Measurements from ENCODE around the gene ATG2A. TPM values are rescaled to one million over a fixed set of nuclear protein-coding genes. Genes with fewer than 3 reads are reported as not detected.

The ATG2A gene
- total RNA-seq, 1 donor, result 25.7 TPM

DNA sequence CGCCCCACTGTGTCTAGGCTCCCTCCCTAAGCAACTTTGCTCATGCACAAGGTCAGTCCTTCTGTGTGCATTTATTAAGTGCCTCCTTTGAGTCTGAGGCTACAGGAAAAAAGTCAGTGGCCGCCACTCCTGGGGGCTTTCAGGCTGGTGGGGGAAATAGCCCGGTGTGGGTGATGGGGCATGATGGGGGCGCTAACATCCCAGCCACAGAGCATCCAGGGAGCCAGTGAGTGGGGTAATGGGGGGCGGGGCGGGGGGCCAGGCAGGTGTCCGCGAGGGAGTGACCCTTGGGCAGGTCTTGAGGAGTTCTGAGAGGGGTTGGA lies 28.6 kb downstream of the ATG2A start:
- TF ChIP-seq, protein P1, sequence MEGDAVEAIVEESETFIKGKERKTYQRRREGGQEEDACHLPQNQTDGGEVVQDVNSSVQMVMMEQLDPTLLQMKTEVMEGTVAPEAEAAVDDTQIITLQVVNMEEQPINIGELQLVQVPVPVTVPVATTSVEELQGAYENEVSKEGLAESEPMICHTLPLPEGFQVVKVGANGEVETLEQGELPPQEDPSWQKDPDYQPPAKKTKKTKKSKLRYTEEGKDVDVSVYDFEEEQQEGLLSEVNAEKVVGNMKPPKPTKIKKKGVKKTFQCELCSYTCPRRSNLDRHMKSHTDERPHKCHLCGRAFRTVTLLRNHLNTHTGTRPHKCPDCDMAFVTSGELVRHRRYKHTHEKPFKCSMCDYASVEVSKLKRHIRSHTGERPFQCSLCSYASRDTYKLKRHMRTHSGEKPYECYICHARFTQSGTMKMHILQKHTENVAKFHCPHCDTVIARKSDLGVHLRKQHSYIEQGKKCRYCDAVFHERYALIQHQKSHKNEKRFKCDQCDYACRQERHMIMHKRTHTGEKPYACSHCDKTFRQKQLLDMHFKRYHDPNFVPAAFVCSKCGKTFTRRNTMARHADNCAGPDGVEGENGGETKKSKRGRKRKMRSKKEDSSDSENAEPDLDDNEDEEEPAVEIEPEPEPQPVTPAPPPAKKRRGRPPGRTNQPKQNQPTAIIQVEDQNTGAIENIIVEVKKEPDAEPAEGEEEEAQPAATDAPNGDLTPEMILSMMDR (IDR thresholded peaks at IDR 0.05; ENCODE audit: extremely low read depth, low read depth, low read length), result no peak
- H3K4me2 ChIP-seq (ENCODE audit: insufficient read depth, low read length), result peak overlapping the region; percentile 74
- H4K20me1 ChIP-seq (ENCODE audit: insufficient read depth, low read length), result no peaks in the 10 kb centered on the region
- H3K79me2 ChIP-seq (ENCODE audit: insufficient read depth, low read length), result no peaks in the 10 kb centered on the region
- H2AFZ ChIP-seq (ENCODE audit: low read length), result peak overlapping the region; percentile 92
- H3K36me3 ChIP-seq (ENCODE audit: insufficient read depth, low read length), result no peaks in the 10 kb centered on the region
- DNase-seq (ENCODE audit: insufficient read length, low spot score, missing footprints), result no peak
- H3K4me3 ChIP-seq (ENCODE audit: insufficient read depth, low read length), result no peak overlapping the region
- H3K9me3 ChIP-seq (ENCODE audit: low read depth, low read length), result no peaks in the 10 kb centered on the region
- no peak overlapping the region for H3K27ac ChIP-seq (ENCODE audit: low read depth, low read length)
- H3K27me3 ChIP-seq (ENCODE audit: insufficient read depth, low read length), result no peaks in the 10 kb centered on the region
- H3K4me1 ChIP-seq (ENCODE audit: insufficient read depth, low read length), result peaks cover 10% of the 10 kb centered on the region

DNA sequence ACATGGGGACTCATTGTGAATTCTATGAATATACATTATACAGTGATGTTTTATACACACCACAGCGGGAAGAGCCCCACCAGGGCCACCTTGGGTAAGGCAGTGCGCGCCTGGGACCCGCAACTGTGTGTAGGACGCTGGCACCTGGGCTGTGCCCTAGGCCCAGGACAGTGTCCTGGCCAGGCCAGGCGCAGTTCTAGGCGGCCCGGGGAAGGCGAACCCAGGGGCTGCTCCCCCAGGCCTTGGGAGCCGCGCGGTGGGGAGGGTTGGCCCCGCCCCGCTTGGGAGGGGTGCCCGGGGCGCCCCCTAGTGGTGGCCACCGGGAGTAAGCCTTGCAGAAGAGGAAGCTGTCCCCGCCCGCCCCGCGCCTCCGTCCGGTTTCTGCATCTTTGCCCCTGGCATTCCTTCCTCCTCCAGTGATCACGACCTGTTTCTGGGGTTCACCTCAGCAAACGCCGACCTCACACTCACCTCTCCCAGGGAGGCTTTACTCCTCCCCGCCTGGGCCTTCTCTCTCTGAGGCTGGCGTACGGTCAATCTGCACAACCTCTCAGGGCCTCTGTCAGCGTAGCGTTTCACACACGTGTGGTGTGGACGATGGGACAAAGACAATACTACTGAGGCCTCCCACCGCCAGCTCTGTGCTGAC lies 29.1 kb downstream of the ATG2A start:
- H3K79me2 ChIP-seq (ENCODE audit: insufficient read depth, low read length), result no peaks in the 10 kb centered on the region
- H3K36me3 ChIP-seq (ENCODE audit: insufficient read depth, low read length), result no peaks in the 10 kb centered on the region
- H3K27ac ChIP-seq (ENCODE audit: low read depth, low read length), result no peak overlapping the region
- H3K4me2 ChIP-seq (ENCODE audit: insufficient read depth, low read length), result peak overlapping the region; percentile 74
- peak overlapping the region; percentile 62 for H3K4me3 ChIP-seq (ENCODE audit: insufficient read depth, low read length)
- no peaks in the 10 kb centered on the region for H3K27me3 ChIP-seq (ENCODE audit: insufficient read depth, low read length)
- DNase-seq (ENCODE audit: insufficient read length, low spot score, missing footprints), result peak; percentile 99
- peak overlapping the region; percentile 92 for H2AFZ ChIP-seq (ENCODE audit: low read length)
- H3K9me3 ChIP-seq (ENCODE audit: low read depth, low read length), result no peaks in the 10 kb centered on the region
- no peaks in the 10 kb centered on the region for H4K20me1 ChIP-seq (ENCODE audit: insufficient read depth, low read length)
- TF ChIP-seq, protein P1 (IDR thresholded peaks at IDR 0.05; ENCODE audit: extremely low read depth, low read depth, low read length), result peak; percentile 76
- peaks cover 10% of the 10 kb centered on the region for H3K4me1 ChIP-seq (ENCODE audit: insufficient read depth, low read length)

DNA sequence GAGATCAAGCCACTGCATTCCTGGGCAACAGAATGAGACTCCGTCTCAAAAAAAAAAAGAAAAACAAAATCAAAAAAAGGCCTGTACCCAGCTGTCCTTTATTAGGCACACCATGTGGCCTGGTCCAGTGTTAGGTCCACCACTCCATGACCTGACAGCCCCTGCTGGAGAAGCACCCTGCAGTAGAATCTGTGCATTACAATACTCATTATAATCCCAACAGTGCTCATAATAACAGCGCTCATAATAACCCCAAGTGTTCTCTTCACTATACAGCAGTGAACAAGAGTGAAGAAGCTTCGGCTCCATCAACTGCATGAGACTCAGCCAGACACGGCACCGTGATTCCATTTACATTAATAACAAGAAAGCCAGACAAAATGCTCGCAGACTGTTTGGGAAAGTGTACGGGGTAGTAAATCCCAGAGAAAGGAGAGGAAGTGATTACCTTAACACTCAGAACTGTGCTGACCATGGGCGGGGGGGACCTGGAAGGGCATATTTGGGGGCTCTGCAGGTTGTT lies 29.7 kb downstream of the ATG2A start:
- H3K27ac ChIP-seq (ENCODE audit: low read depth, low read length), result peak overlapping the region; percentile 33
- DNase-seq (ENCODE audit: insufficient read length, low spot score, missing footprints), result no peak
- no peaks in the 10 kb centered on the region for H3K27me3 ChIP-seq (ENCODE audit: insufficient read depth, low read length)
- no peaks in the 10 kb centered on the region for H3K36me3 ChIP-seq (ENCODE audit: insufficient read depth, low read length)
- H2AFZ ChIP-seq (ENCODE audit: low read length), result peak overlapping the region; percentile 88
- H3K4me1 ChIP-seq (ENCODE audit: insufficient read depth, low read length), result peaks cover 10% of the 10 kb centered on the region
- no peak overlapping the region for H3K4me3 ChIP-seq (ENCODE audit: insufficient read depth, low read length)
- H3K79me2 ChIP-seq (ENCODE audit: insufficient read depth, low read length), result no peaks in the 10 kb centered on the region
- TF ChIP-seq, protein P1 (IDR thresholded peaks at IDR 0.05; ENCODE audit: extremely low read depth, low read depth, low read length), result no peak
- no peaks in the 10 kb centered on the region for H3K9me3 ChIP-seq (ENCODE audit: low read depth, low read length)
- no peaks in the 10 kb centered on the region for H4K20me1 ChIP-seq (ENCODE audit: insufficient read depth, low read length)
- peak overlapping the region; percentile 74 for H3K4me2 ChIP-seq (ENCODE audit: insufficient read depth, low read length)

DNA sequence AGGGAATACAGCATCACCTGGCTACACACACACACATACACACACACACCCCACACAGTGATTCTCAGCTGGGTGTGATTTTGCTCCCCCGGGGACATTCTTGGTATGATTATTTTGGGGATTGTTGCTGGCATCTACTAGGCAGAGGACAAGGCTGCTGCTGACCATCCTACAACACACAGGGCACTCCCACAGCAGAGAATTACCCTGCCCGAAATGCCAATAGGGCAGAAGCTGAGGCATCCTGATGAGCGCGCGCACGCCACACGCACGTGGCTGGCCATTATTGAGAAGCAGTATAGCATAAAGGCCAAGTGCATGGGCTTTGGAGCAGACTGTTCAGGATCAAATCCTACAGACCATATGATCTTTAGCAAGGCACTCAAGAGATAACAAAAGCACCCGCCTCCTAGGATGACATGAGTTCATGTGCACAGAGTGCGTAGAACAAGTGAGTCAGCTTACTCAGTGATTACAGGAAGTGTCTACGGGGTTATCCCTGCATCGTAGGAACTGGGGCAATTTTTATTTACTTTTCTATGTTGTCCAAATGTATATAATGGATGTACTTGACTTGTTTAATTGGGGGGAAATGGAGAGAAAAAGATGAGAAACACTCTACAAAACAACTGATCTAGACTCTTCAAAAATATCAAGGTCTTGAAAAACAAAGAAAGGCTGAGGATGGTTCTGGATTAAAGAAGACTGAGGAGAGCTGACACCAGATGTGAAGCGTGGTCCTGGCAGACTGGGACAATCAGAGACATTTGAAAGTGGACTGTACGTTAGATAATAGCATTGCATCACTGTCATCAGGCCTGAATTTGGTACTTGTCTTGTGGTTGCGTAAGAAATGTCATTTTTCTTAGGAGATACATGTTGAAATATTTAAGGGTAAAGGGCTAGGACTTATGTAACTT lies 31.4 kb downstream of the ATG2A start:
- H3K36me3 ChIP-seq (ENCODE audit: insufficient read depth, low read length), result no peaks in the 10 kb centered on the region
- no peak overlapping the region for H2AFZ ChIP-seq (ENCODE audit: low read length)
- no peaks in the 10 kb centered on the region for H3K27me3 ChIP-seq (ENCODE audit: insufficient read depth, low read length)
- H3K27ac ChIP-seq (ENCODE audit: low read depth, low read length), result peak overlapping the region; percentile 80
- peaks cover 13% of the 10 kb centered on the region for H3K4me1 ChIP-seq (ENCODE audit: insufficient read depth, low read length)
- H3K4me2 ChIP-seq (ENCODE audit: insufficient read depth, low read length), result peak overlapping the region; percentile 5
- no peak overlapping the region for H3K4me3 ChIP-seq (ENCODE audit: insufficient read depth, low read length)
- TF ChIP-seq, protein P1 (IDR thresholded peaks at IDR 0.05; ENCODE audit: extremely low read depth, low read depth, low read length), result no peak
- no peaks in the 10 kb centered on the region for H3K9me3 ChIP-seq (ENCODE audit: low read depth, low read length)
- no peaks in the 10 kb centered on the region for H3K79me2 ChIP-seq (ENCODE audit: insufficient read depth, low read length)
- peak; percentile 96 for DNase-seq (ENCODE audit: insufficient read length, low spot score, missing footprints)
- no peaks in the 10 kb centered on the region for H4K20me1 ChIP-seq (ENCODE audit: insufficient read depth, low read length)
